C1 segment of cervical spinal cord (tissue), 14 donors: ENCODE data around the gene KRT17.
"Not testable (repeated sequence)": the region's sequence is repeated elsewhere in the genome, so short reads cannot be mapped to it uniquely, and the experiment has no call there.

Source experiments
- DNase-seq, 14 donors: peaks; one replicate each; lab custom pipeline; 2025; lab: John Stamatoyannopoulos, UW

KRT17 gene

DNA sequence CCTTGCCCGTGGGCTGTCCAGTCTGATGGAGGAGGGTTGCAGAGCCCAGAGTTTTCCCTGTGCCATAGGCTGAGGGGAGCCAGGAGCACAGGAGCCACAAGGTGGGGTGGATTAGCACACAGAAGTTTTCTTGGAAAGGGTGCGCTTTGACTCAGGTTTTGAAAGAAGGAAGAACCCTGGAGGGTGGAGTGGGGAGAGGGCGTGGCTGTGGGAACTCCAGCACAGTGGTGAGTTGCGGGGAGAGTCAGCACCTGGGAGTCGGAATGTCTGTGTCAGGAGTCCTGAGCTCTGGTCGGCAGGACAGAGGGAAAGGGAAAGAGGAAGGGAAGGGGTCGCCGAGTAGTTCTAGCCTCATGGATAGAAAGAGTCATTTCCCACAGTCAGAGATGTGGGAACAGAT lies 28.8 kb downstream of the KRT17 start:
- DNase-seq: no peak

DNA sequence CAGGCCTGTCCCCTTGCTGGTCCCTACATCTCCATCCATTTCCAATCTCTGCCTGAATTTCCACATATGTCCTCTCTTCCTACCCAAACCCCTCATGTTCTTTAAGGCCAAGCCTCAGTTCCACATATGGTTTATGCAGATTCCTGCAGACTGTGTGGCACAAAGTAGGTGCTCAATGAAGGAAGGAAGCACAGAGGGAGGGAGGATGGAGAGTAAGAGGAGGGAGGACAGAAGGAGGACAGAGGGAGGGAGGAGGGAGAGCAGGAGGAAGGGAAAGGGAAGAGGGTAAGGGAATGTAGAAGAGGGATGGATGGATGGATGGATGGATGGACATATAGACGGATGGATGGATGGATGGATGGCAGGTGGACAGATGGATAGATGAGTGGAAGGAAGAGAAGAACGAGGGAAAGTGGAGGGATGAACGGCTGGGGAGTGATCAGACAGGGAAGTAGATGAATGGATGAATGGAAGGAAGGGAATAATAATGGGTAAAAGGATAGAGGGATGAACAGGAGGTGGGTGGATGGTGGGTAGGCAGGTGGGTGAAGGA lies 29.9 kb downstream of the KRT17 start:
- DNase-seq: no peak

DNA sequence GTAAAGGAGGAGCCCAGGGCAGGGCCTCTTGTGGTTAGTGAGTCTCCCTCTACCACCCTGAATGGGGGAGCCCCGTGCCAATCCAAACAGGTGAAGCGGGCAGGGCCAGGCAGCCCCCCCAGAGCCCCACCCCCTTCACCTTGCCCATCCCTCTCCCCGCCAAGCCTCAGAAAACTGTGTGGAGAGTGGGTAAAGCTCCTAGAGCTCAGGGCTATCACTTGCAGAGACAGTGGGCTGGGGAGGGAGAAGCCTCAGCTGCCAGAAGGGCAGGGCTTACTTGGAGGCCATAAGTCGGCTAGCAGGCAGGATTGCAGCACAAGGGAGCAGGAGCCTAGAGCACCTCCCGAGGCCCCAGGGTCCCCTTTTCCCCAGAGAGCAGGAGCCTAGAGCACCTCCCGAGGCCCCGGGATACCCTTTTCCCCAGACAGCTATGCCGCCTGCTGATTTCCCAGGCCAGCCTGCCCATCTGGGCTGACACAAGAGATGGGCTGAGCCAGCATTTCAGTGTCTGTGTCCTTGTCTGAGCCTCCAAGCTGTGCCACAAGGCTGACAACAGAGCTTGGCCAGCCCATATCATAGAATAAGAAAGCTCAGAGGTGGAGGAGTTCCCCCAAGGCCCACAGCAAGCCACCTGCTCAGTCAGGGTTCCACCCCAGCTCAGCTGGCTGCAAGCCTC lies 30.9 kb downstream of the KRT17 start:
- DNase-seq: no peak

DNA sequence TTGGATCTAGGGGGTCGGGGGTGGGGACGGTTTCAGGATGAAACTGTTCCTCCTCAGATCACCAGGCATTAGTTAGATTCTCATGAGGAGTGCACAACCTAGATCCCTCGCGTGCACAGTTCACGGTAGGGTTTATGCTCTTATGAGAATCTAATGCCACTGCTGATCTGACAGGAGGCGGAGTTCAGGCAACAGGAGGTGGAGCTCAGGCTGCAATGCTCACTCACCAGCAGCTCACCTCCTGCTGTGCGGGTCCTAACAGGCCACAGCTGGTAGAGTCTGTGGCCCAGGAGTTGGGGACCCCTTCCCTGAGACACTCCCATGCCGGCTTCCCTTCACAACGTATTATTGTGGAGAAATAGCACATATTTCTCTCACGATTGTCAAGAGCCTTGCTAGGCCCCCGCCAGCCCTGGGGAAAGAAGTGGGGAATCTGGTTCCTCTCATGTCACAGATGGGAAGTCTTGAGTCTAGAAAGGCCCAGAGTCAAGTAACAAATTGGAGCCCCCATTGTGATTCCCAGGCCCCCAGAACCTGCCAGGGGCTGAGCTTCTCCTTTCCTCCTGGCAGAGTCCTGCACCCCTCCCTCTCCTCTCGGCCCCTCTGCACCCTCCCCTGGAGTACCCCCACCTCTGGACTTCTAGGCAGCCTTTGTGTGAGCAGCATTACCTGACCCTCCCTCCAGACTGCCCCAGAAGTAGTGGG lies 31.6 kb downstream of the KRT17 start:
- DNase-seq: no peak

DNA sequence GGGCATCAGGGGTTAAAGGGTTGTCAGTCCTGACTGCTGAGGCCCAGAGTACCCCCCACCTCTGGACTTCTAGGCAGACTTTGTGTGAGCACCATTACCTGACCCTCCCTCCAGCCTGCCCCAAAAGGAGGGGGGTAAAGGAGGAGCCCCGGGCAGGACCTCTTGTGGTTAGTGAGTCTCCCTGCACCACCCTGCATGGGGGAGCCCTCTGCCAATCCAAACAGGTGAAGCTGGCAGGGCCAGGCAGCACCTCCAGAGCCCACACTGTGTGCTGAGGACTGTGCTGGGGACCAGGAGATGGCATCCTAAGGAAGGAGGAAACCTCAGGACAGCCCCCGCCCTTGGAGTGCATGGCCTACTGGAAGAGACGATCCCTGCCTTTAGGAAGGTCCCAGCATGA lies 35.1 kb downstream of the KRT17 start:
- DNase-seq: no peak

DNA sequence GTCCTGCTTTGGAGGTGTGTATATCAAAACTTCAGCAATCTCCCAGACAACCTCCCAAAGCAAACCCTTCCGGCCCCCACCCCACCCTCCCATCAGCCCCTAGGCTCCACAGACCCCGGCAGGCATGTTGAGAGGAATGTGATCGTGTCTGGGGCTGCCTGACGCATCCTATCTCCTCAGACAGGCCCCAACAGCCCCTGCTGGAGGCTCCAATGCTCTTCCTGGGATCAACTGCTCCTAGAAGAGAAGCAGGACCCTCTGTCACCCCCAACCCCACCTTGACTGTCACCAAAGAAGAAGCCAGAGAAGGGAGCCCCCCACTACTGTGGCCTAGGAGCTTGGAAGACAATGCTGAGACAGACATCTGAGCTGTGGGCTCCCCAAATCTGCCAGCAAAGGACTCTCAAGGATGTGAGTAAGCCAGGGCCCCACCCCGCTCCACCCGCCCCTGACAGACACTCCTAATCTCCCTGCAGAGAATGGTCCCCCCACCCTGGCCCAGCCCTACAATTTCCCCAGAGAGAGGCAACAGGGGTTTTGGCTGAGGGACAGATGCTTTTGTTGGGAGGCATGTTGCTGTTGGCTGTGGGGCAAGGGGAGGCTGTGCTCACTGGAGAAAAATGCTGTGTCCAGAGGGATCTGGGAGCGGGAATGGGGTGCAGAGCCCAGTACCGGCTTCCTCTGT lies 36.1 kb downstream of the KRT17 start:
- DNase-seq: no peak

DNA sequence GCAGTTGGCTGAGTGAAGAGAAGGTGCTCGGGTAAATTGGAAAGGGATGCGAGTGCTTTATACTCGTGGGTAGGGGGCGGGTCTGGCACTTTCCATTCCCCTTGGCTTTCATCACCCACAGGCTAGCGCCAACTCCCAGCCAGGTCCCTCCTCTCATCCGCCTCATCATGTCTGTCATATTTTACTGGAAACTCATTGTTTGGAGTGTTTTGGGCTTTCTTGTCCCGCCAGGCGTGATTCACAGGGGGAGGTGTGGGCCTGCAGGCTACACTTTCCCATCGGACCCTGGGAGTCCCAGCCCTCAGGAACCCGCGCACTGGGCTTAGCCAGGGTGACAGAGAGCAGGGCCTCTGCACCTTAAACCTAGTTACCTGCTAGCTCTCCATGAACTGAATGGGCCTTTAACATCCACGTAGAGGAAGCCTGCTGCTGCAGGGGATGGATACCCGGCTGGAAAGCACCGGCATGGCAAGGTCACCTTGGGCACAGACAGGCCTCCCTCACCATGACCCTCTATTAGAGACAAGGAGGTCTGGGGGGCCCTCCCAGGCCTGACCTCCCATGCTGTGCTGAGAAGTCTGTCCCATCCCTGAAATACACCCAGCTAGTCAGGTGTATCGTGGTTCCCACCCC lies 37.4 kb downstream of the KRT17 start, which contains the start of gene KRT14:
Gene KRT14, minus strand, starts transcription at position 33 of the 633 bp plus-strand sequence. CDS start 61 bp downstream, outside the sequence.
- DNase-seq: no peak

DNA sequence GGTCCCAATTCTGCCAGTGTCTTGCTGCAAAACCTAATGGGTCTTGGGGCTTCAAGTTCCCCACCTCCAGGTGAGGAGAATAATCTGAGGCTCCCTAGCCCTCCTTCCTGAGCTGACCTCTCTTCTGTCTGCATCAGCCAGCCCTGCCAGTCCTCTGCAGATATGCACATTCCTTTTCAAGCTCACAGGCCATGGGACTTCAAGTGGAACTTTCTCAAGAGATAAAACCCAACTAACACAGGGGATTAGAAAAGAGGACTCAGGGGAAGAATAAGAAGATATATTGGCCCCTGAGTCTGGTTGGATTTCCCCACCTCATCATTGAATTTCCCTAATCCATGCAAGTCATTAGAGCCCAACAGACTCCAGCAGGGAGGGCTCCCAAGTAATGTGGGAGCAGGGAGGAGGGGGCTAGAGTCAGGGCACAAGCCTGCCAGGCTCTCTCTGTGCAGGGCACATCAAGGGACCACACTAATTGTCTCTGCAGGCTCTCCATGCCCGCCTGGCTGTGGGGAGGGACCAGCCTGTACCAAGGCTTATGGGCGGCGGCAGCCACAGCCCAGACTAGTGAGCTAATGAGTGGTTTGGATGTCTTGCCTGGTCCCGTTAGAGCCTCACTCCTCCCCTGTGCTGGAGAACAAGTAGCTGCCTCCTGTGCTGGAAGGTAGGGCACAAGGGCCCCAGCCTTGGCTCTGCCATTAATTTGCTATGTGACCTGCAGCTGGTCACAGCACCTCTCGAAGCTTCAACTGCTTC lies 38.9 kb downstream of the KRT17 start:
- DNase-seq: no peak

DNA sequence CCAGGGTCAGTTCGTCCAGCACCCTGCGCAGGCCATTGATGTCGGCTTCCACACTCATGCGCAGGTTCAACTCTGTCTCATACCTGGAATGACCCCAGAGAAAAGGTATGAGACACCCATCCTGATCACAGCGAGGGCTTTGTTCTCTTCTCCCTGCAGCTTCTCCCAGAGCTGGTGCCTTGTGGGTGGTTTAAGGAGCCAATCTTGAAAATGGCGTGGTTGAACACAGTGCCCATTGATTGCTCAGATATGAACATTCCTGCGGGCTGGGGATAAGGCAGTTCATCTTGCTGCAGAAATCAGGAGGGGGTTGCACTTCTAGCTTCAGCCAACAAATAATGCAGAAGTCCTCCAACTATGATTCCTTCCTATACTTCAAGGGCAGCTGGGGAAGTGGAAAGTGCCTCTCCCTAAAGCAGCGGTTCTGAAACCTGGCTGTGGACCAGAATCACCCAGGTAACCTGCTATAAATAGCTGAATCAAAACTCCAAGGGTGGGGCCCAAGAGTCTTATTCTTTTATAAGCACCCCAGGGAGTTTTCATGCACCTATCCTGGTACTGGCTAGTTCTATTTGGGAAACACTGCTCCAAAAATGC lies 39.9 kb downstream of the KRT17 start:
- DNase-seq: not testable (repeated sequence)

DNA sequence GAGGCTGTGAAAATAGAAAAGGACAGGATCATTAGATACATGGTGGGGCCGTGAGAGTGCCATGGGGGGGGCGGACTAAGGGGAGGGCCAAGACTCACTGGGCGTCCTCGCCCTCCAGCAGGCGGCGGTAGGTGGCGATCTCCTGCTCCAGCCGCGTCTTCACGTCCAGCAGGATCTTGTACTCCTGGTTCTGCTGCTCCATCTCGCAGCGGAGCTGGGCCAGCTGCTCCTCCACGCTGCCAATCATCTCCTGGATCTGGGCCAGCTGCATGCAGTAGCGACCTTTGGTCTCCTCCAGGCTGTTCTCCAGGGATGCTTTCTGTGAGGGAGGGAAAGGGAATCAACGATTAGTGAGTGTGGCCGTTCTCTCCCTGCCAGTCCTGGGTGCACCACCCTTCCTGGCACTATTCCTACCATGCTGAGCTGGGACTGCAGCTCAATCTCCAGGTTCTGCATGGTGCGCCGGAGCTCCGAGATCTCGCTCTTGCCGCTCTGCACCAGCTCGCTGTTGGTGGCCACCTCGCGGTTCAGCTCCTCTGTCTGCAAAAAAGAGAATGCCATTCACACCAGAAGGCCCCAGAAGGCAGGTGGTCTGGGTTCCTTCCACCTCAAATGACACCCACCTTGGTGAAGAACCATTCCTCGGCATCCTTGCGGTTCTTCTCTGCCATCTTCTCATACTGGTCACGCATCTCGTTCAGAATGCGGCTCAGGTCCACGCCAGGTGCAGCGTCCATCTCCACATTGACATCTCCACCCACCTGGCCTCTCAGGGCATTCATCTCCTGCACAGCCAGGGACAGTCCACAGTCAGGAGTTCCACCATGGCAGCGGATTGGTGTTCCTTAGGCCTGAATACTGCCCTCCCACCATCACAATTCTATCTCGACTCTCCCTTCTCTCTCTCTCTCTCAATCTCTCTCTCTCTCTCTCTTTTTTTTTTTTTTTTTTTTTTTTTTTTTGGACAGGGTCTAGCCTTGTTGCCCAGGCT lies 40.9 kb downstream of the KRT17 start:
- DNase-seq: no peak

DNA sequence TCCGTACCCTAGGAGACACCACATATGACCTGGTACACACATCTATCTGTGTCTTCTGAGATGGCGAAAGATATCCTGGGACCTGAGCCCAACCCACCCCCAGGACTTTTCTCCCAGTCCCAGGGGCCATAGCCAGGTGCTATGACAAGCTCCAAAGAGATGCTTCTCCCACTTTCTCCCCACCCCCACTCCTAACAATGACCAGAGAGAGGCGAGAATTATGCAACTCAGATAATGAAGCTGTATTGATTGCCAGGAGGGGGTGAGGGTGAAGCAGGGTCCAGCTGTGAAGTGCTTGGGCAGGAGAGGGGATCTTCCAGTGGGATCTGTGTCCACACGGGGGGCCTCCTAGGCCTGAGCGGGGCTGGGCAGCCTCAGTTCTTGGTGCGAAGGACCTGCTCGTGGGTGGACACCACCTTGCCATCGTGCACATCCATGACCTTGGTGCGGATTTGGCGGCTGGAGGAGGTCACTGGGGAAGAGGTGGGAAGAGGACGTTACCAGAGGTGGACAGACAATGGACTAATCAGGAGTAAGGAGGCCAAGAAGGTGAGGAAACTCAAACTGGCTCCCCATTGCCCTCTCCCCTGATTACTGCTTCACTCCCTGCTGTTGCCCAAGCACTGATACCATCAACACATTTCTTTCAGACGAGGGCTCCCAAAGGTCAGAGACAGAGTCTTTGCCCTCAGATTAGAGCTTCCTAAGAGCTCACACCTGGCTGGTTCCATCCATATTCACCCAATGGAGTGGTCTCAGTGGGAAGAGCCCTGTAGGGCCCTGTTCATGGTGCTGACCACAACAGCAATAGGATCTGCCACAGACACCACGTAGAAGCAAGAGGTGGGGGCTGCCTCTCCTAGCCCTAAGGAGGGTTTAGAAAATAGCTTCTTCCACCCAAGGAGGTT lies 42.1 kb downstream of the KRT17 start:
- not testable (repeated sequence) for DNase-seq

DNA sequence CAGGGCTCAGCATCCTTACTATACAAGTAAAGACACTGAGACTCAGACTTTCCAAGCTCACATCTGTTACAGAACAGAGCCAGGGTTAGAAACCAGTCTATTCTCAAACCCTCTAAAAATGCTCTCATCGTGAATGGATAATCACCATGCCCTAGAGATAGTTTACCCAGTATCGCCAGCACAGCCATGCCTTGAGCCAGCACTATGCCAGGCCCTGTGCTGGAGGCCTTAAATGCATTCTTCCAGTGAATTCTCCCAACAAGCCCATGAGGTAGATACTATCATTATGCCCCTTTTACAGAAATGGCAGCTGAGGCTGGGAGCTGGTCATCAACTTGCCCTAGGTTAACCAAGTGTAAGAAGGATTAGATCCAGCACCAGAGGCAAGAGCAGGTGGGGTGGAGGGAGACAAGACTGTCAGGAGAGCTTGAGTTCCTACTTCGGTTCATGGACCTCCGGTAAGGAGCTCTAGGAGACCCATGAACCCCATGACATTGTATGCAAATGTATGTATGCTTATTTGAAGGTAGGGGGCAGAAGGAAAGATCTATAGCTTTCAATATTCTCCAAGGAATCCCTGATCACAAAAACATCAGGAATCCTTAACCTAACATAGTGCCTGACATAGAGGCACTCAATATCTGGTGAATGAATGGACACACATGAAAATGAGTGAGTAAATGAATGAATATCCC lies 42.9 kb downstream of the KRT17 start:
- no peak for DNase-seq

DNA sequence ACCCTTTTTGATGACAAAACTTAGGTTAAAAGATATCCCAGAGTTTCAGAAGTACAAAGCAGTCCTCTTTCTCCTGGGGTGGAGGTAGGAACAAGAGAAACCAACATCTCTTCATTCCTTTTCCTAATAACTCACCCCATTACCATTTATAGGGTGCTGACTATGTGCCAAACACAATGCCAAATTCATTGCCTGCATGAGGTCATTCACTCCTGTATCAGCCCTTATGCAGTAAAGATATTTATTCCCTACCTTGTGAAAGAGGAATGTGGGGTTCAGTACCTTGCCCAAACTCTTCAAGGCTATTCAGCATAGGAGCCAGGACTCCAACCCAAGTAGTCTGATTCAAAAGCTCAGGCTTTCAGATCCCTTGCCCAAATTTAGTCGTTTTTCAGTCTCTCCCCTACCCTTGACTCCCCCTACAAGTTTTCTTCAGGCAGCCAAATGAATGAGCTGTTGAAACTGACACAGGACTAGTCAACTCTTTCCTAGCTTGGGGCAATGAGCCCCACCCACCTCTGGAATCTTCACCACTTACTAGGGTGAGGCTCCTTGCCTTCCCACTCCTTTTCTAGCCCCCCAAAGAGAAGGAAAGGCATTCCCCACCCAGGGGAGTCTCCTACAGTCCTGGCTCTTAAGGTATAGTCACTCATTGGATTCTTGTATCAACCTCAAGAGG lies 43.5 kb downstream of the KRT17 start:
- DNase-seq: no peak

DNA sequence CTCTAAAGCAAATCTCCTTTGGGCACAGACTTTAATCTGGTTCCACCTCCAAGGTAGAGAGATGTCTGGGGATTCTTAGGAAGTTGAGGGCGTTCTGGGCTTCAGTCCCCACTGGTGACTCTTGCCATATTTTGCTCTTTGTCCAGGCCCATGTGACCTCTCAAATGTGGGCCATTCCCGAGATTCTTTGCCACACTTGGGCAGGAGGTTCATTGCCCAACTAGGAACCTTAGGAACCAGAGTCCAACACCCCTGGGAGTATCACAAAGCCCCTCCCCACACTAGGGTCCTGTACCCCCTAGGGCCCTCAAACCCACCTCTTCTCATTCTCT lies 44.2 kb downstream of the KRT17 start:
- no peak for DNase-seq

DNA sequence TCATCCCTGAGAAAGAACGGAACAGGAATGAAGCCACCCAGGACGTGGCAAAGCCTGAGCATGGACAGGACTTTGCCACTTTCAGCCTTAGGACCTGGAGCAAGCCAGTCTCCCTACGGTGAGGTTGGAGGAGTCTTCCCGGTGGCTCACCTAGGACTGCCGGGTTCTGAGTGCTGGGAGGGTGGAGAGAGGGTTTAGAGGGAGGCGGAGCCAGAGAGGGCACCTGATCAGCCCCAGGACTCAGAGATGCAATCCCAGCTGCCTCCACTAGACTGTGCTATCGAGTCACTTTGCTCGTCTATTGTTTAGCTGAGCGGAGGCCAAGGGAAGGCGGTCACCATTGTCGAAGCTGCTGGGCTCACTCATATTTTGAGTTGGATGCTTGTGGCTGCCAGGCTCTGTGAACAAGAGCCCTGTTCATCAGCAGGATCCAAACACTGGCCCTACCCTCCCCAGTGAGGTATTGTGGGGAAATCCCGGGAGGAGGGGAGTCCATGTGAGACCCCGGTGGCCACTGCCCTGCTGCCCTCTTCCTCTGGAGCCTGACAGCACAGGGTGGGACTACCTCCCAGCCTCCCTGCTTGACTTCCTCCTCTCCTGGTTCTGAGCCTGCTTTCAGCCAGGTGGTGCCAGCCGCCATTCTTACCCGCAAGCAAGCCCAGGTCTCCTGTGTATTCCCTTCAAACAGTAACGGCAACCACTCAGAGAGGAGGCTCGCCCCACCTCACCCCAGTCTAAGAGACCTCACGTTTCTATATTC lies 44.7 kb downstream of the KRT17 start:
- peak in 9 of 14 donors; percentile 0 to 51 (median 21) for DNase-seq

DNA sequence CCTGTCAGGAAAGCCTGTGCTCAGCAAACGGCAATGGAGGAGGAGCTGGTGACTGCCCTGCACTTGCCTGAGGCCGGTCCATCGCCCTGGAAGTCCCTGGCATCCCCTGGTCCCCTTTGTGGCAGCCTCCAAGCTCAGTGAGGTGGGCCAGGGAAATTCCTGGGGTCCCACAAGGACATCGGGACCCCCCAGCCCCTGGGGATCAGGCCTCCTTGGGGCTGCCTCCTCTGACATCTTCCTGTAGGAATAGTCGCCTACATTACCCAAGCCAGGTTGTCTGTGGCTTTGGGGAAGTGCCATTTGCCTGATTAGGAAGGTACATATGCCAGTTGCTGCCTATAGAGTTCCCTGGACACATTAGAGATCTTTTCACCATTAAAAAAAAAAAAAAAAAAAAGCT lies 45.4 kb downstream of the KRT17 start:
- DNase-seq: no peak

DNA sequence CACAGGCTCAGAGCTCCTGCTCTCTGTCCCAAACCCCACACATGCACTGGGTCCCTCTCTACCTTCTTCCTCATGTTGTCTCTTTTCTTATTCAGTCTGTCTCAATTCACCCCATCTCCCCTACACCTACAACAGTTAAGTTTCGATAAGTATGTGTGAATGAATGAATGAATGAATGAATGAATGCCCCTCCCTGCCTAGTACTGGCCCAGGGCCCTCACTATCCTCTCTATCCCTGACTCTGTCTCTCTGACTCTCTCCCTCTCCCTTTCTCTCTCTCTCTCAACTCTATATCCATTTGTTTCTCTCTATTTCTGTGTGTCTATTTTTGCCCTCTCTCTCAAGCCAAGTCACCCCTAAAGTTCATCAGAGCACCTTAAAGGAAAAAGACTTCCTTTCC lies 45.8 kb downstream of the KRT17 start:
- DNase-seq: no peak
